Stimulated activated CD4-positive, alpha-beta T cell treated with anti-CD3 and anti-CD28 coated beads, Interleukin-15, amount 100 ng/mL, for 48 hours (primary cell): ENCODE measurements around the gene PLEKHG2.
A peak's percentile ranks its signal among the peaks of the same experiment; 100 is the strongest.
"Not testable (repeated sequence)": the region's sequence is repeated elsewhere in the genome, so short reads cannot be mapped to it uniquely, and the experiment has no call there.

Source experiments
- DNase-seq, 2 donors: peaks; one replicate each; pipeline ENCODE4 v3.0.0-alpha.2; 2020; ENCODE audit warnings: low read depth in 2 of 2

Gene PLEKHG2, protein sequence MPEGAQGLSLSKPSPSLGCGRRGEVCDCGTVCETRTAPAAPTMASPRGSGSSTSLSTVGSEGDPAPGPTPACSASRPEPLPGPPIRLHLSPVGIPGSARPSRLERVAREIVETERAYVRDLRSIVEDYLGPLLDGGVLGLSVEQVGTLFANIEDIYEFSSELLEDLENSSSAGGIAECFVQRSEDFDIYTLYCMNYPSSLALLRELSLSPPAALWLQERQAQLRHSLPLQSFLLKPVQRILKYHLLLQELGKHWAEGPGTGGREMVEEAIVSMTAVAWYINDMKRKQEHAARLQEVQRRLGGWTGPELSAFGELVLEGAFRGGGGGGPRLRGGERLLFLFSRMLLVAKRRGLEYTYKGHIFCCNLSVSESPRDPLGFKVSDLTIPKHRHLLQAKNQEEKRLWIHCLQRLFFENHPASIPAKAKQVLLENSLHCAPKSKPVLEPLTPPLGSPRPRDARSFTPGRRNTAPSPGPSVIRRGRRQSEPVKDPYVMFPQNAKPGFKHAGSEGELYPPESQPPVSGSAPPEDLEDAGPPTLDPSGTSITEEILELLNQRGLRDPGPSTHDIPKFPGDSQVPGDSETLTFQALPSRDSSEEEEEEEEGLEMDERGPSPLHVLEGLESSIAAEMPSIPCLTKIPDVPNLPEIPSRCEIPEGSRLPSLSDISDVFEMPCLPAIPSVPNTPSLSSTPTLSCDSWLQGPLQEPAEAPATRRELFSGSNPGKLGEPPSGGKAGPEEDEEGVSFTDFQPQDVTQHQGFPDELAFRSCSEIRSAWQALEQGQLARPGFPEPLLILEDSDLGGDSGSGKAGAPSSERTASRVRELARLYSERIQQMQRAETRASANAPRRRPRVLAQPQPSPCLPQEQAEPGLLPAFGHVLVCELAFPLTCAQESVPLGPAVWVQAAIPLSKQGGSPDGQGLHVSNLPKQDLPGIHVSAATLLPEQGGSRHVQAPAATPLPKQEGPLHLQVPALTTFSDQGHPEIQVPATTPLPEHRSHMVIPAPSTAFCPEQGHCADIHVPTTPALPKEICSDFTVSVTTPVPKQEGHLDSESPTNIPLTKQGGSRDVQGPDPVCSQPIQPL (N-terminal part only)

DNA sequence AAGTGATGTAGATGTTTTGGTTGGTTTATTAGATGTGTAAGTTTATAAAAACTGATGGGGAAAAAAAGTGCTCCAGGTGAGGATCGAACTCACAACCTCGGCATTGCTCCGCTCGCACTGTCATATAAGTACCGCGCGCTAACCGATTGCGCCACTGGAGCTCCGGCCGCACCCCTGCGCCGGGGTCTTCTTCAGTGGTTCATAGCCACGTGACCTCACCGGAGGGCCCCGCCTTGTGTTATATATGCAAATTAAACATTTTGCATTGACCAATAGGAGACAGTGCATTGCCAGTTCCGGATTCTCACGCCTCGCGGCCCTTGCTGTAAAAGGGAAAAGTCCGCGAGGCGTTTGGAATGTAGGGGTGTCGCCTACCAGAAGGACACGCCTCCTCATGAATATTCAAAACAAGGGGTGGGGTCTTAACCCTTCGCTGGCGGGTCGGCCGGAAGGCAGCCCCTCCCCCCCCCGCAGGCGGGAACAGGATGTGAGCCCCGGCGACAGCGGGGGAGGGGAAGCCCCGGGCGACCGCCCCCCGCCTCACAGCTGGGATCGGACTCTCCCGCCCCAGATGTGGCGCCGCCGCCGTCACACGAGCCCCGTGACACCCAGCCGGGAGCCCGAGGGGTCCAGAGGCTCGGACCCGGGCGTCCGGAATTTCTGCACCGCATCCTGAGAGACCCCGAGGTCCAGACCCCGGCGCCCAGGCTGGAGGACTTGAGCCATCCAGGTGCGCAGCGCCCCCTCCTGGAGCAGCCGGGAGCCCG, at the start of gene PLEKHG2:
TSS of gene PLEKHG2 (plus strand) at position 570 of the 767 bp plus-strand sequence. CDS start 1,418 bp downstream, outside the sequence.
- peak; percentile 96 for DNase-seq

DNA sequence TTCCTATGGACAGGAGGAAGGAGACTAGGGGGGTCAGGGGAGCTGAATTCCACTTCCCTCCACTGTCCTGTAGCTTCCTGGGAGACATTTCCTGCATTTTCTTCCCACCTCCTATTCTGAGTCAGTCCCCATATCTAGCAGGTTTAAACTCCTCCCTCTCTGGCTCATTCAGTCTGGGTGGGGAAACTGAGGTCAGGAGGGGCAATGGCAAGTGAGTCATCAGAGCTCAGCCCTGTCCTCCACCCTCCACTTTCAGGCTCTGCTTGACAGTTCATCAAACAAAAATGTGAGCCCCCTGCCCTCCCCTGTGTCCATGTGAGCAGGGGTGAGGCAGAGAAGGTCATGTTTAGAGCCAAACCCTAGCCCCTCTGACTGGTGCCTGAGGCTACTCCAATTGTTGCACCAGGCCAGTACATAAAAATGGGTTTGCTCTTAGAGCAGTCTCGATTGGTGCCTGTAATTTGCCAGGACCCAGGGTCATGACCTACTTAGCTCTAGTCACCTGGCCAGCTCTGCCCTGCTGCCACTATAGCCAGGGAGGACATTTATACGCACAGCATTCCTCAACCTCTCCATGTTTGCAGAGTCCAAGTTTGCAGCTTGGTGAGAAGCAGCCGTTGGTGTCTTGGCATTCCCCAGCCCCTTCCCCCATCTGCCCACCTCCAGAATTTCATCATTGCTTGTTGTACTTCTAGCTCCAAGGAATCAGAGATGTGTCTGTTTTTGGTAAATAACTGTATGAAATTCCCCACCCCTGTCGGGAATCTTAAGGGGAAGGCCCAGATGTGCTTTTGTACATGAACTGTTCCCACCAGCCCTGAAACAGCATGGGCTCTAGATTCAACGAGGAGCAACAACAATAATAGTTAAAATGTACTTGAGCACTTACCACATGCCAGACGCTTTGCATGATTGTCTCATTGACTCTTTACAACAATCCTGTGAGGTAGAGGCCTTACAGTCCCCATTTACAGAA, 49.5 kb upstream of the PLEKHG2 start:
- DNase-seq, result no peak

DNA sequence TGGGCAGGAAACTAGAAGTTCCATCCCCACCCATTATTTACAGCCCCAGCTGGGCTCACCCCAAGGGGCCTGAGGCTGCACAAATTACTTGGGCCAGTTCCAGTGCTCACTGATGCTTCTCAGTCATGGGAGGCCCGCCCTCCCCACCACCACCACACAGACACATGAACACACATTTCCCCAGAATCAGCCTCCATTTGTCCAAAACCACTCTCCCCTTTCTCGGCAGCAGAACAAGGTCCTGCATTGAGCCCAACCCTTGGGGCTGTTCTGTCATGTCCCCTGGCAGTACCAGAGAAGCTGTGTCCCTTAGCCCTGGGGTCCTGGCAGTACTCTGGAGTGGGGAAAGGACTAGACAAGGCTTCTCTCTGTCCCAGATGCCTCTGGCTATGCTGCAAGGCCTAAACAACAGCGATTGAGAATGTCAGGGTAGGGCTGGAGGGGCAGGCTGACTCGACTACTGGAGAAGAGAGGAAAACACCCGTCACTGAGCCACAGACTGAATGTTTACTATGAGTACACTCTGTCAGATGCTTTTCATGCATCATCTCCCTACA, 48.5 kb upstream of the PLEKHG2 start:
- no peak for DNase-seq

DNA sequence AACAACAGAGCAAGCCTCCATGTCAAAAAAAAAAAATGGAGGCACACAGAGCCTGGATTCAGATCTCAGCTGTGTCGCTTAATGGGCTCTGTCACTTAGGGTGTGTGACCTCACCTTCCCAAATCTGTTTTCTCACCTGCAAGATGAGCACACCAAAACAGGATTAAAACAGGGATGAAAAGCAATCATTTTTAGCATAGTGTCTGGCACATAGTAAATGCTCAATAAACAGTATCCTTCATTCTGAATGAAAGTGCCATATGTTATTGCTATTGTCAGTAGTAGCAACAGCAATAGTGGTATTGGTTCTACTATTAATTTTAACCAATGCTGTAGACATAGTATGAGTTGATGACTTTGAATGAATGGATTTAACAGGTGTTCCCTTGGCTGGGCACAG, 46.9 kb upstream of the PLEKHG2 start:
- no peak for DNase-seq

DNA sequence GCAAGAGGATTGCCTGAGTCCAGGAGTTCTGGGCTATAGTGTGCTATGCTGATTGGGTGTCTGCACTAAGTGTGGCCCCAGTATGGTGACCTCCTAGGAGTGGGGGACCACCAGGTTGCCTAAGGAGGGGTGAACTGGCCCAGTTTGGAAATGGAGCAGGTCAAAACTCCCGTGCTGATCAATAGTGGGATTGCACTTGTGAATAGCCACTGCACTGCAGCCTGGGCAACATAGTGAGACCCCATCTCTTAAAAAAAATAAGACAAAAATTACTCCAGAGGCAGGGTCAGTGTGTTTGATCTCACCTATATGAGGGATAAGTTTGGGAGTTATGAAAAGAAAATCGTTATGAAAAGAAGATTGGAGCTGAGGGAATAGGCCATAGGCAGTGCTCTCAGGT, 43.3 kb upstream of the PLEKHG2 start:
- DNase-seq, result no peak

DNA sequence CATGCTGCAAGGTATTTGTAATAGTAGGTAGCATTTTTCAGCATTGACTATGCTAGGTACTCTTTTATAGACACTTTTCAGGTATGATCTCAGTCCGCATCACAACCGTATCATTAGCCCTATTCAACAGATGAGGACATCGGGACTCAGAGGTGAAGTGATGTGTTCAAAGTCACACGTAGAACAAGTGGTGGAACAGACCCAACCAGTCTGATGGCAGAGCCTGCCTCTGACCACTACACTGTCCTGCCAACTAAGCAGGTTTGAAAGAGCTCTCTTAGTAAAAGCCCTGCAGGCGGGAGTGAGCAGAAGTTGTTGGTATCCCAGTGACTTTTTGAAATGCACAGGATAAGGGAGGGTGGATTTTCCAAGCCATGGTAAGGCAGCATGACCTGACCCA, 41.7 kb upstream of the PLEKHG2 start:
- DNase-seq, result no peak

DNA sequence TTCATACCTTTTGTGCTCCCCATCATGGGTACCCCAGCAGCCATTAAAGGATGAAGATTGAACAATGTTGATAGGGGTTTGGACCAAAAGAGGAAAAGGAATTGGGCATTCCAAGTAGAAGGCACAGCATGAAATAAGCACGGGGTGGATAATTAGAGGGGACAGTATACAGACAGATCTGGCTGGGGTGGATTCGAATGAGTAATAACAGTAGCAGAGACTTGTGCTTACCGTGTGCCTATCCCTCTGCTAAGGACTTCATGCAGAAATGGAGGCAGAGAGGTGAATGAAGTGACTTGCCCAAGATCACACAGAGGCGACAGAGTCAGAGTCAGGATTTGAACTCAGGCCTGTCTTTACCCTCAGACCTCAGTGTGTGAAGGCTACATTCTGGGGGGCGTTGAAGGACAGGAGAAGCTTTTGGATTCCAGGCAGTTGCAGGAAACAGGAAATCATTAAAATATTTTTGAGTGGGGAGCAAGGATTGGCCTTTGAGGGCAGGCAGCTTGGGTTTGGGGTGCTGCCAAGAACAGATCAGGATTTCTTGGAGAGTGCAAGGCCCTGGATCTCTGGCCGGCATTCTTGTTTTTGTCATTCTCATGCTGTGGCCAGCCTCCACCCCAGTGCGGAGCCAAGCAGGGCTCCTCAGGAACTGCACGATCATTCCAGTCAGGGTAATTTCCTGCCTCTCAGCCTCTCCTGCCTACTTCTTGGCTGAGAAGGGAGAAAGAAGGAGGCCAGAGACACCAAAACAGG, 40.2 kb upstream of the PLEKHG2 start:
- no peak for DNase-seq

DNA sequence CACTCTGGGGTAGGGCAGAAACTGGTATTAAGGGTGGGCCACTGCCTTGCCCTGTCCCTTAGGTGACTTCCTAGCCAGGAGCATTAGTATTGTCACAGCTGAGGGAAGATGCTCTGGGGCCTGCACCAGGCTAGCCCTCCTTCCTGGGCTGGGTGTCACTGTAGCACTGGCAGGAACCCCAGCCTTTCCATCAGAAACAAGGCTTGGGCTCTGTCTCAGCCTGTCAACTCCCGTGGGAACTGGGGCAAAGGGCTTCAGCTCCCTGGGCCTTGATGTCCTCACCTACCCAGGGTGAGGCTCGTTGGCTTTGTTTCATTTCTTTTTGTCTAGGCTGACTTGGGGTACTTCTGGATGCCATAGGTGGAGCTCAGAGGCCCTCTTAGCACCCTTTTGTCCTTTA, 39.5 kb upstream of the PLEKHG2 start:
- DNase-seq, result no peak

DNA sequence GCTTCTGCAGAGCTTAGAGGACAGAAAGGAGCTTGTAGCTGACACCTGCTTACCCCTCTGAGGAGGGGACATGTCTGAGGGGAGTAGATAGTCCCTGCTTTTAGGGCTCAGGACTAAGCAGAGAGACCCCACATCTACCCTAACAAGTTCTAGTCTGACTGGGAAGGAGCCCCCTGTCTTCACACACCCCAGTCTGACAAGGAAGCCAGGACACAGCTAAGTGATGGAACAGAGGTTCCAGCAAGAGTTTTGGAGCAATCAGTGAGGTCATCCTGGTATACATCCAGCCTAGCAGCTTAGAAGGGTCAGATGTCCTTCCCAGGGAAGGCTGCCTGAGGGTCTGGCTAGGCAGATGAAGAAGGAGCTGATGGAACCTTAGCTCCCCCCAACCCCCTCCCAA, 36.5 kb upstream of the PLEKHG2 start:
- no peak for DNase-seq

DNA sequence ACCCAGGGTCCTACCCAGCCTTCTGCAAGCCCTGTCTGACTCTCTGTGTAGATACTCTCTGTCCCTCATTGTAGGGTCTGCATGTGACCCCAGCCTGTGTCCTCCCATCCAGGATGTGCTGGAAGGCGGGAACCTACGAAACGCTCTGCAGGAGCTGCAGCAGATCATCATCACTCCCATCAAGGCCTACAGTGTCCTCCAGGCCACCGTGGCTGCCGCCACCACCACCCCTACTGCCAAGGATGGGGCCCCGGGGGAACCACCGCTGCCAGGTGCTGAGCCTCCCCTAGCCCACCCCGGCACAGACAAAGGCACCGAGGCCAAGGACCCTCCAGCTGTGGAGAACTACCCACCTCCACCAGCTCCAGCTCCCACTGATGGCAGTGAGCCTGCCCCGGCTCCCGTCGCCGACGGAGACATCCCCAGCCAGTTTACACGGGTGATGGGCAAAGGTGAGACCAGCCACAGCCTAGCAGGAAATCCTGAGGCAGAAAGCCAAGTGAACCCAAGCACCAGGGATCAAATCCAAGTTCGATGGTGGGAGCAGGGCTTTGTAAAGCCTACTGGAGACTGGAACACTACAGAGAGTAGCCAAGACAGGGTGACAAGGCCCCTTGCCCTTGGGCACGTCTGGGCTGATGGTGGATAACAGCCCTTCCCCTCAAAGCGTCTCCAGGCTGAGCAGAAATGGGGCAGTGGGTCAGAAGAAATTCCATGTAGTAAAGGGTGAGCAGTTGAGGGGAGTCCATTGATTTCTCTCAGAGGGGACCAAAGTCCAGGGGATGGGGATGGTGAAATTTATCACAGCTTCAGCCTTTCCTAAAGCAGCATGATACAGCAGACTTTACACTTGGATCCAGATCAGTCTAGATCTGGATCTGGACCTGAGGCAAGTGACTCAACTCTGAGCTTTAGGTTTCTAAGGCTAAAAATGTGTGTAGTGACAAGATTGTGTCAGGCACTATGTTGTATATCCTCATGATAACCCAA, 34.8 kb upstream of the PLEKHG2 start:
- no peak for DNase-seq

DNA sequence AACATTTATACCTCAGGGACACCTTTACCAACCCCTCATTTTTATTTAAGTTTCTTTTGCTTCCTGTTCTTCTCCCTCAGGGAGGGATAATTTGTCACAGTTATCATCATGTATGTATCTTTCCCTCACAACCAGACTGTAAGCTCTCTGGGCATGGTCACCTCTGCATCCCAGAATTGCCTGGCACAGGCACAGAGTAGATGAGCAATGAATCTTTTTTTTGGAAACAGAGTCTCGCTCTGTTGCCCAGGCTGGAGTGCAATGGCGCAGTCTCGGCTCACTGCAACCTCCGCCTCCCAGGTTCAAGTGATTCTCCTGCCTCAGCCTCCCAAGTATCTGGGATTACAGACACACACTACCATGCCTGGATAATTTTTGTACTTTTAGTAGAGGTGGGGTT, 33.1 kb upstream of the PLEKHG2 start:
- not testable (repeated sequence) for DNase-seq

DNA sequence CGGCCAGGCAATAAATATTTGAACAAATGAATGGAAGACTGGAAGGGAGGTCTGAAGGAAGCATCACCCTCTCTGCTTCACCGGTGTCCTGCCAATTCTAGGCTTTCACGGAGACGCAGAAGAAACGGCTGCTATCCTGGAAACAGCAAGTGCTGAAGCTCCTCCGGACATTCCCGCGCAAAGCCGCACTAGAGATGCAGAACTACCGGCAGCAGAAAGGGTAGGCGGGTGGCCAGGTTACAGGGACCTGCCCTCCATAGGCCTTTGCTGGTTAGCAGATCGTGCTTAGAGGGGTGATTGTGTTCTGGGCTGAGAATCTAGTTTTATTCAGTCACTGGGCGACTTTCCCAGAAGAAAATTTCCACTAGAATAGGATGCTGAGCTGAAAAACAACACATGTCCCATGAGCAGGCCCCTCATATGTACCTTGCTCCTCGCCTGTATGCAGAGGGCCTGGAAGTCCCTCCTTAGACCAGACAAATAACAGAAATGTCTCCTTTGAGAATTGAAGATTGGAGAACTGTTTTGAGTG, 32.5 kb upstream of the PLEKHG2 start:
- DNase-seq, result no peak

DNA sequence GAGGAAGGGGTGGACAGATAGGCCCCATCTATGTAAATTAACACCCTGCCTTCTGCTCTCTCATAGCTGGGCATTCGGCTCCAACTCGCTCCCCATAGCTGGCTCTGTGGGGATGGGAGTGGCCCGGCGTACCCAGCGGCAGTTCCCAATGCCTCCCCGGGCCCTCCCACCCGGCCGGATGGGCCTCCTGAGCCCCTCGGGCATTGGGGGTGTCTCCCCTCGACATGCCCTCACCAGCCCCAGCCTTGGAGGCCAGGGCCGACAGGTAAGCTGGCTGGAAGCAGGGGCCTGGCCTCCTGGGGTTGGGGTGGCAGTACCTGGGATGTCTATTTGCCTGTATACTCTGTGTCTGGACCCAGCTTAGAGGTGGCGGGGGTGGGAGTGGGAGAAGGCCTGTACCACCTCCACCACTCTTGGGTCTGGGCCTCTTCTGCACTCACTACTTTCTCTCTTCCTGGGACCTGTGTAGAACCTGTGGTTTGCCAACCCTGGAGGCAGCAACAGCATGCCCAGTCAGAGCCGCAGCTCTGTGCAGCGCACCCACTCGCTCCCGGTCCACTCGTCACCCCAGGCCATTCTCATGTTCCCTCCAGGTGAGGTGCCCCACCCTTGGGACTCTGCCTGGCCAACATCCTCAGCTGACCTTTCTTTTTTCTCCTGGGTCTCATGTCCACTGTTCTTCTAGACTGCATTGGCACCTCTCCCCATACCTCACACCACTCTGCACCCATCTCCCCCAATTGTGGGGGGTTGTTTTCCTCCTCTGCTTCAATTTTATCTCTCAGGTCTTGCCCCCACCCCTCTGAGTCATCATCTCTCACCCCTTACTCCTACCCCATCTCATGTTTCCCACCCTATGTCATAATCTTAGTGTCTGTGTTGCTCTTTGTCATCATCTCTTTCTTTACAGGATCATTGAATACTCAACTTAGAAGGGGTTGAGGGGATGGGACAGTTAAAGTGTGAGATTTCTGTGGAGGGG, 31.7 kb upstream of the PLEKHG2 start:
- DNase-seq, result no peak

DNA sequence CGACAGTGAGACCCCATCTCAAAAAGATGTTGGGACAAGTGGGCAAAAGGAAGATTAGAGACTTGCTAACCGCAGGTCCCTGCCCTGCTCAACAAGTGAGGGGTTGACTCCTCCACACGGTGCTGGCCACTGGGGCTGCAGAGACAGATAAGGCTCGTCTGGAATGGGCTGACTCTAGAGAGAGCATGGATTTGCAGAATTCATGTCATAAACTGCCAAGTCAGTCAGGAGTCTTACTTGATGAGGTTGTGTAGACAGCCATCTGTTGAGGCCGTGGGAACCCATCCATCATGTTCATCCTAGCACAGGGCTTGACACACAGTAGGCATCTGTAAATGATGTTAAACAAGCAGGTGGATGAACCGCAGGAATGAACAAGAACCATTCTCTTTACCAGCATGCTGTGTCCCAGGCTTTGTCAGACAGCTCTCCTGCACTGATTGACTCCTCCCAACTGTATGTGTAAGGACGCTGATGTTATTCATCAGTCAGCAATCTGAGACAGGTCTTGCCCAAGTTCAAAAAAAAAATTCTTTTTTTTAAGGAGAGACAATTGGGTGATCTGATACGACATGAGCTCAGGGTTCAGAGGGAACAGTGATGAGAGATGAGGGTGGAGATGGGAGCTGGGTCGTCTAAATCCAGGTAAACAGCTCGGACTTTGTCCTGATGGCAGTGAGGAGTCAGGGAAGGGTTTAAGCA, 30.4 kb upstream of the PLEKHG2 start:
- no peak for DNase-seq

DNA sequence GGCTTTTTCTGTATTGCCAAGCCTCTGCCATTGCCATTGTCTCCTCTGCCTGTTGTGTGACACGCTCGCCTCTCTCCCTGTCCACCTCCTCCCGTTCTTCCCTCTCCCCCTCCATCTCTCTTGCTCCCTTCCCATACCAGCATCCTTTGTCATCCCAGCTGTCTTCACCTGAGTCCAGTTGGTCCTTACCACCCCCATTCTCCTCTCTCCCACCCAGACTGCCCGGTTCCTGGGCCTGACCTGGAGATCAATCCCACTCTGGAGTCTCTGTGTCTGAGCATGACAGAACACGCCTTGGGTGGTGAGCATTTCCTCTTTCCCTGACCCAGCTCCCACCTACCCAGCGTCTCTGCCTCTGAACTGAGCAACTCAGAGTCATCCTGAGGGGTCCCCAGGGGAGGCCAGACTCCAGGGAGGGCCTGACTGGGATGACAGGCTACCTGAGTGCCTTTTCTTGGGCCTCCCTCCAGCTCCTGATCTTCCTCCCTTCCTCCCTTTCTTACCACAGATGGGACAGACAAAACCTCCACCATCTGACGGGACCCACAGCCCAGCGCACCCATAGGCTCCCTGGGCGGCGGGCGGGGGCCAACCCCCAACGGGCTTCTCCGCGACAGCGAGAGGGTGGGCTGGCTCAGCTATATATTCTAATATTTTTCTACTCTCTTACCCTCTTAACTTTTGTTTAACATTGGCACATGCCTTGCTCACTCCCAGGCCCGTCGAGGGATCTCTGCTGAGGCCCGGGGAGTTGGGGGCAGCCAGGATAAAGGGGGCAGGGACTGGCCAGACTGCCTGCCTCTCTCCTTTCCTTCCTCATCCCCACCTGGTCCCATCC, 29.3 kb upstream of the PLEKHG2 start:
- DNase-seq, result no peak
